Measurements from ENCODE around the gene EPHB2. TPM values are rescaled to one million over a fixed set of nuclear protein-coding genes. Genes with fewer than 3 reads are reported as not detected.

EPHB2 gene
- total RNA-seq, 4 donors from 2014 or later: 7.2 to 12.6 (median 9.1) TPM

- no peak for DNase-seq (ENCODE audit: low spot score in 2 of 2)
- TF ChIP-seq EP300 (IDR thresholded peaks at IDR 0.05): no peak
- no peak for TF ChIP-seq POLR2A (IDR thresholded peaks at IDR 0.05)
- no peak for TF ChIP-seq CTCF (IDR thresholded peaks at IDR 0.05)
- H3K27ac ChIP-seq: no peak overlapping the region
- no peaks in the 10 kb centered on the region for H3K4me1 ChIP-seq
- H3K36me3 ChIP-seq: no peaks in the 10 kb centered on the region
- H3K27me3 ChIP-seq: no peaks in the 10 kb centered on the region
- WGBS, 2 donors: 92 to 94% methylated on average over 5 of the region's 5 CpGs
- H3K9me3 ChIP-seq: no peaks in the 10 kb centered on the region
- no peak overlapping the region for H3K4me3 ChIP-seq
Observed at GRCh38 chr1:22844621-22845020, 134.0 kb downstream of the EPHB2 start.

GRCh38 chr1:22845398-22845935 lies 134.8 kb downstream of the EPHB2 start:
- Histone ChIP-seq H3K36me3 (no peaks in the 10 kb centered on the region), H3K4me3 (no peak overlapping the region), H3K27me3 (no peaks in the 10 kb centered on the region), H3K27ac (no peak overlapping the region), H3K4me1 (peaks cover 0 to 4% (median 0%) of the 10 kb centered on the region in 4 donors), H3K9me3 (no peaks in the 10 kb centered on the region)
- TF ChIP-seq EP300 (IDR thresholded peaks at IDR 0.05) (no peak), CTCF (IDR thresholded peaks at IDR 0.05) (no peak), POLR2A (IDR thresholded peaks at IDR 0.05) (no peak)
- no peak for DNase-seq (ENCODE audit: low spot score in 2 of 2)
- WGBS, 2 donors: 45 to 58% methylated on average over 4 of the region's 4 CpGs

- Histone ChIP-seq H3K4me3 (no peak overlapping the region), H3K27me3 (no peaks in the 10 kb centered on the region), H3K27ac (no peak overlapping the region), H3K9me3 (no peaks in the 10 kb centered on the region), H3K4me1 (peaks cover 0 to 8% (median 0%) of the 10 kb centered on the region in 4 donors), H3K36me3 (no peaks in the 10 kb centered on the region)
- WGBS, 2 donors: 60 to 66% methylated on average over 12 of the region's 12 CpGs
- TF ChIP-seq EP300 (IDR thresholded peaks at IDR 0.05): no peak
- no peak for TF ChIP-seq POLR2A (IDR thresholded peaks at IDR 0.05)
- no peak for TF ChIP-seq CTCF (IDR thresholded peaks at IDR 0.05)
- DNase-seq (ENCODE audit: low spot score in 2 of 2): no peak
Observed at GRCh38 chr1:22846458-22846857, 135.8 kb downstream of the EPHB2 start.

GRCh38 chr1:22847249-22847648 lies 136.6 kb downstream of the EPHB2 start:
- 60 to 63% methylated on average over 2 of the region's 2 CpGs for WGBS, 2 donors
- TF ChIP-seq POLR2A (IDR thresholded peaks at IDR 0.05) (no peak), CTCF (IDR thresholded peaks at IDR 0.05) (no peak), EP300 (IDR thresholded peaks at IDR 0.05) (no peak)

GRCh38 chr1:22847709-22848108 lies 137.1 kb downstream of the EPHB2 start:
- no peak overlapping the region for H3K4me3 ChIP-seq
- H3K27me3 ChIP-seq: no peaks in the 10 kb centered on the region
- H3K9me3 ChIP-seq: no peaks in the 10 kb centered on the region
- H3K36me3 ChIP-seq: no peaks in the 10 kb centered on the region
- TF ChIP-seq EP300 (IDR thresholded peaks at IDR 0.05): no peak
- no peak for TF ChIP-seq POLR2A (IDR thresholded peaks at IDR 0.05)
- no peak for TF ChIP-seq CTCF (IDR thresholded peaks at IDR 0.05)
- H3K4me1 ChIP-seq: peaks cover 0 to 8% (median 0%) of the 10 kb centered on the region in 4 donors
- DNase-seq (ENCODE audit: low spot score in 2 of 2): no peak
- no peak overlapping the region for H3K27ac ChIP-seq
- 83 to 86% methylated on average over 2 of the region's 2 CpGs for WGBS, 2 donors

More at GRCh38 chr1:22847249-22847648, 136.6 kb downstream of the EPHB2 start:
- no peaks in the 10 kb centered on the region for H3K27me3 ChIP-seq
- no peak overlapping the region for H3K27ac ChIP-seq
- peaks cover 0 to 8% (median 0%) of the 10 kb centered on the region in 4 donors for H3K4me1 ChIP-seq
- no peak overlapping the region for H3K4me3 ChIP-seq
- DNase-seq (ENCODE audit: low spot score in 2 of 2): no peak
- H3K36me3 ChIP-seq: no peaks in the 10 kb centered on the region
- no peaks in the 10 kb centered on the region for H3K9me3 ChIP-seq
